HG02759 (cell line): ENCODE results near the gene NRCAM.

Experiments
- ATAC-seq: cut with Tn5 transposase; IDR thresholded peaks from one replicate; pipeline ENCODE4 v1.9.1; 2021; ENCODE audit warnings: mild to moderate bottlenecking, moderate library complexity; ENCODE audit not compliant: unreplicated experiment

The NRCAM gene

GRCh38 chr7:108427766-108428165 lies 28.5 kb downstream of the NRCAM start:
- no peak for ATAC-seq

DNA sequence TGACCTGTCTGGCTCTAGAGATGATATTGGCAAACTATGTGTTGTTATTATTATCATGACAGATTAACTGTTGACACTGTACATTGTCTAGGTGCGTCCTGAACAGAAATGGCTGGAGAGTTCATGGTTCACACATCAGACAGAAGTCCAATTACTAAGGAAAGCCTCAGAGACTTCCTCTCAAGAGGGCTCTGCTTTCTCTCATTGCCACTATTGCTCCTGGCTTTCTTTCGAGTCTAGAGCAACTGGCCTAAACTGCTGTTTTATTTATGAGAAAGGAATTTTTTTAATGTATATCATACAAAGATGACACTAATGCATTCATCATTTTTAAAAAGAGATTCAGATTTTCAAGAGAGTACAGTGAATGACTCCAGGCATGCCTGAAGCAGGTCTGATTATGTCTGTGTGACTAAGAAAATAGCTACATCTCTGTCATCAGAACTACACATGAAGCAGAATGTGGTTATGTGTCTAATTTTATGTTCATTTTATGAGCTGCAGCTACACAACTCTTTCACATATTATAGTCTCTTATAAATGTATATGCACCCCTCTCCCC lies 30.4 kb downstream of the NRCAM start:
- no peak for ATAC-seq

GRCh38 chr7:108424013-108424412 lies 32.2 kb downstream of the NRCAM start:
- ATAC-seq, result no peak

DNA sequence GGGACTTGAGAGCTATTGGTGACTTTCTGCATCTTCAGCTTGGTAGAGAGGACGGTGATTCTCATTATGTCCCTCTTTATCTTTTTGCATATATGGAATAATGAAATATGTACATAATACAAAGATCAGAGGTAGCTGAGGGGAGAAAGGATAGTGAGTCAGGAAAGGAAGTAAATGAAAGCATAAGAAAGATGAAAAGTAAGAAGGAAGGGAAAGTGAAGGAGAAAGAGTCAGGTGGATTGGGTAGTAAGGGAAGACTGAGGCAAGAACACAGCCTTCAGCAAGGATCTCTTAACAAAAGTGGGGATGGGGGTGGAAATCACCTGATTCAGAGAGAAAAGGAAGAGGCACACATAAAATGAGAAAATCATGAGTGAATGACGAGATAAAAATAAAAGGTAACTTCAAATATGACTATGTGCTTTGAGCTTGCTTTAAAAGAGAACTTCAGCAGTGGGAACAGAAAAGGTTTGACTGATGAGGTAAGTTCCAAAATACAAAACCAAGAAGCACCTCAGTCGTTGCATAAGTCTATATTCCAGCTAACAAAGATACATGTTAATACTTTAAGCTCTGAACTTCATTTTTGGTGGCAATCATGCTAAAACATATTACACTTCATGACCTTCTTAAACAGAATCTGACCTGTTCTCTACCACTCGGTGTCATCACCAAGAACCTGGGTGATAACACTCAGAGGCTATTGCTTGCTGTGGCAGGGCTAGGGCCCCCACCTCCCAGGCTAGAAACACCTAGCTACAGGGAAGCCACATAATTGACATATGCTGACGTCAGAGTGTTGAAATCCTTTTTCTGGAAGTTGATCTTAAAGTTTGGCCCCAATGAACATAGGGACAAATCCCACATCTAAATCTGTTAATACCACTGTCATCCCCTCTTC lies 32.9 kb downstream of the NRCAM start:
- ATAC-seq, result no peak

DNA sequence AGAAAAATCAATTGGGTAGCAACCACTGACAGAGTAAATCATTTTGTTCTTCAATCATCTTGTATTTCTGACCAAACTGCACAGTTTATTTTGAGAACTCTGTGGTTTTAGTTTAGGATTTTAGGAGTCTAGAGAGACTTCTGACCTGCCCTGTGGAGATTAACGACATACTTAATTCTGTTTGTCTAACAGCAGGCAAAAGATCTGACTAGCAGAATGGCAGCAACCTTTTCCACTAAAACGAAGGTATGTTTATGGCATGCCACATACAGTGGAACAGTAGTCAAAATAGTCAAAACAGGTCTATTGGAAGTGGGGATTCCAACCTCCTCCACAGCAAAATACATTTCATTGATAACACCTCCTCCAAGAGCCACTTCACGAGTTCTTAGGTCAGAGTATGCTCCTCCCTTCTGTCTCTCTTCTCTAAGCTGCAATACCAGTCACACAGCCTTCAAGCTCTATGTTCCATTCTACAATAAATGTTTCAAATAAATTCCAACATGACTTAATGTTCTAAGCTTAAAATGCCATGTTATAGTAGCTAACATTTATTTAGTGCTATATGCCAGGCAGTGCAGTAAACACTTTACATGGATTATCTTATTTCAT lies 34.4 kb downstream of the NRCAM start:
- no peak for ATAC-seq

GRCh38 chr7:108419961-108420908 lies 36.0 kb downstream of the NRCAM start:
- ATAC-seq, result no peak

DNA sequence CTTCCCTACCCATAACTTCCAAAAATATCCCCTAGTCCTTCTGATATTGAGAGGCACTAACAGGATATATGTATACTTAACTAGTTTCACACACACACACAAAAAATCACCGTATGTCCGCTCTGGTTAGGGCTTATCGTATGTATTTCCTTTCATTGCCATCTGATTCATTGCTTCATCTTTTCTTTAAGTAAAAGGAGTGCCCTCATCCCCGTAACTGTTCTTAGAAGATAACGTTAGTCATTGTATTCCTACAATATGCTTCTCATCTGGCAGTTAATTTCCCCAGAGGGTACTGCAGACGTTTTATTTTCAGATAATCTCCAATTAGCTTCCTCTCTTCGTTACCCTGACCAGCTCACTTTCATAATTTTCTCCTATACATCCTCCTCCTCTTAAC lies 37.3 kb downstream of the NRCAM start:
- no peak for ATAC-seq

GRCh38 chr7:108417926-108418325 lies 38.3 kb downstream of the NRCAM start:
- ATAC-seq, result no peak

GRCh38 chr7:108417144-108417543 lies 39.1 kb downstream of the NRCAM start:
- no peak for ATAC-seq

DNA sequence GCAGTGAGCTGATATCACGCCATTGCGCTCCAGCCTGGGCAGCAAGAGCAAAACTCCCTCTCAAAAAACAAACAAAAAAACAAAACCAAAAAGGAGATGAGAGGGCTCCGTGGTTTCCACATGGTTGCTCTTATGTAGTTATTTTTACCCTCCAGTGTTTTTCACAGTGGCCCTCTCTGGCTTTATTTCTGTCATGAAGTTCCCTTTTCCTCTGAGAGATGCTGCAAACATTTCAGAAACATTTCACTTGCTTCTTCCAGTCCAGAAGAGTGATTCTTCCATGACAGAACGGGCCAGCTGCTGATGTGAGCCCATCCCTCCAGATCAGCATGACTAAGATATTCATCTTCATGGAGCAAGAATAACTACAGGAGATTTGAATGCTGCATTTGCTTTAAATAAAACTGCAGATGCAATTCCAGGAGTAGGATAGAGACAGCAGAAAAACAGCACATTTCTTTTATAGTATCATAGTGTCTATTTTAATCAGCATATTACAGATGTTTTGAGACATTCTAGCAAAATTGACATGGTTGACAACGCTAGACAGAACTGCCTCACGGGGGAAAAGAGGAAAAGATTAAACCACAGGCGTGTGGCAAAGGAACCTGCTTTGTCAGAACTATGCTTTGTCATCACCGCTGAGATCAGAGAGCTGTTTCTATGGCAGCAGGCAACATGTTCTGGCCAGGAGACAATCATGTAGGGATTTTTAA lies 40.3 kb downstream of the NRCAM start:
- ATAC-seq, result peak; percentile 85

DNA sequence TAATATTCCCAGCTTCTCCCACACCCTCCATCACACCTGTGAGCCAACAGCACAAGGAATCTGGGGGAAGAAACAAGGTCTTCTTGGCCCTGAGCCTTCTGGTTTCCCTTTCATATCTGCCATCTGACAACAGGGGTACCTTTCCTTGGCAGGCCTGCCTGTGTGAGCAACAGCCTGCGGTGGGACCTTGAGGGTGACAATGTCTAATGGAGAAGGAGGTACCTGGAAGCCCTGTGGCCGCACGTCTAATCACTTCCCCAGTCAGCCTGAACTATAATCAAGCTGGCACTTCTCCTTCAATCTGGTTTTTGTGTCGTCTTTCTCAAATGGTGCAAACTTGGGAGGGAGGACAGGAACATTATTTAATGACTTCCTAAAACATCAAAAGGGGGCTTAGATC lies 41.2 kb downstream of the NRCAM start:
- ATAC-seq, result no peak

DNA sequence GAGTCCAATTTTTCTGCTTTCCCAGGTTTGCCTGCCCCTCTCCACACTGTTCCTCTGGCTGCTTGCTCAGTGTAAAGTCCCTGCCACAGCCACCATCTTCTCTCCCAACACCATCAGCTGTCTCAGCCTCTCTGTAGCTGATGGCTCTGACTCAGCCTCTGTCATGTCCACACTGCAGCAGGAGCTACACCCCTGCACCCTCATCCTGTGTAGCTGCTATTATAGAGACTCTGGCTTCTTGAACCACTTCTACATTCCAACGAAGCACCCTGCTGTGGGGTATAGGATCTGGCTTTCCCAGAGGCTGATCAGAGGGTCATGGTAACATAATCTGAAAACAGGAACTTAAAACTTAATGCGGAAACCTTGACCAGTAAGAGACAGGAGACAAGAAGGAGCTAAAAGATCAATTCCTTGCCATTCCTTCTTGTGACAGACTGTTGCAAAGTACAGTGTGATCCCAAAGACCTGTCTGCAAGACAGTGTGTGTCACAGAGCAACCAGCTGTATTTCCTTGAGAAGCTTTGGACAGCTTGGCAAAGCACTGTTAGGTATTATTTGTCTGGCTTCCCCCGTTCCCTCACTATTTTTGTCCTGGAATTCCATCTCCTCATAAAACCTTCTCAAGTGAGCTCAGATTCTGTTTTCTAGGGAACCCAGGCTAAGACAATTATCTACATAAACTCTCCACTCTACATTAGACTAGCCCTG lies 42.3 kb downstream of the NRCAM start:
- ATAC-seq, result no peak

DNA sequence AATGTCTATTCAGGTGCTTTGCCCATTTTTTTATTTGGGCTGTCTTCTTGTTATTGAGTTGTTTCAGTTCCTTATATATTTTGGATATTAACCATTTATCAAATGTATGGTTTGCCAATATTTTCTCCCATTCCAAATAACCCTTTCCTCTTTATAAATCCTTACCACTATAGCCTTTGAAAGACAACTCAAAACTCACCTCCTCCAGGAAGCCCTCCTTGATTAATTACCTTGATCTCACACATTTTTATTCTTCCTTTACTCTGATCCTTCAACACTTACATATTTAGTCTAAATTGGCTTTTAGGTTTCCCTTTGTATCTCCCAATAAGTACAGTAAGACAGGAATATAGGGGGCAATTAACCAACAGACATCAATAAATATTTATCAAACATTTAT lies 42.9 kb downstream of the NRCAM start:
- ATAC-seq, result no peak

DNA sequence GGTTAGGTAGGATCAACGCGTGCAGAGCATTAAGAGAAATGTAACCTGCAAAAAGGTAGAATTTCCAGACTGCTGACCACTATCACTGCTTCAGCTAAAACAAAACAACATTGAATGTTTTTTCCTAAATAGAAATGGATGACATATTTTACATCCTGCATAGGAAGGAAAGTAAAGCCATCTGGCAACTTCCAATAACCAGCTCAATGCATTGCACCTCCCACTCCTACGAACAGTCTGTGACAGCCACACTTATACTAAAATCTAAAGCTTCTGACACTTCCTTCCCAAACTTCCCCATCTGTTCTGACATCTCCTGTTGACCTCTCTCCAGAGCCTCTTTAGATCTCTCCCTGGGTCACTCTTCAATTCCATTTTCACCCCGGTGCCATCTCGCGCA lies 47.1 kb downstream of the NRCAM start:
- ATAC-seq, result no peak

DNA sequence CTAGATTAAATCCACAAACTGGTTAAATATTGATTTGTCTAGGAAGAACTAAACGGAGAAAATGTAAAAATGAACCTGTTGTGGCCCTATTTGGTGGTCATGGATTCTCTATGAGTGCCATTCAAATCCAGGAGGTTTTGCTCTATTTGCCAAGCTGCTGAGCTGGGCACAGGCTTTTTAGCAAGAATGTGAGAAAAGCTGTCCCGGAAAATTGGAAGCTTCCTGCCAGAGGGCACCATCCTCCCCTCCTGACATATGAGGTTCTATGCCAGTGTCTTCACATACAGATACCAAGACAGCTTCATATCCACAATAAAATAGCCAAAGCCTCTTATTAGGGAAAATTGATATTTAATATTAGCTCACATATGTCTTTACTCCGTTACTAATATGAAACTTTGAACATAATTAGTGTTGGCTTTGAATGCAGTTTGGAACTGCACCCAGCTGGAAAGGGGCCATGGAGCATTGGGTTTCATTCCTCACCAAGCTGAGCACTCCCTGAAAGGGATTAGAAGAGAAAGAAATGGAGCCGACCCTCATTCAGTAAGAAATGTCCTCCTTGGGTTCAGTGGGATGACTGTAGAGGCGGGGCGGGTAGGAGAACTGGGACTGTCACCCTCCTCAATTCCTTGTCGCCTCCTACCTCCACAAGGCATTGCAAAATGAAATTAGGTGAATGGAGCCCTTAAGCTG lies 47.8 kb downstream of the NRCAM start:
- ATAC-seq, result no peak

GRCh38 chr7:108407676-108408075 lies 48.6 kb downstream of the NRCAM start:
- ATAC-seq, result no peak

DNA sequence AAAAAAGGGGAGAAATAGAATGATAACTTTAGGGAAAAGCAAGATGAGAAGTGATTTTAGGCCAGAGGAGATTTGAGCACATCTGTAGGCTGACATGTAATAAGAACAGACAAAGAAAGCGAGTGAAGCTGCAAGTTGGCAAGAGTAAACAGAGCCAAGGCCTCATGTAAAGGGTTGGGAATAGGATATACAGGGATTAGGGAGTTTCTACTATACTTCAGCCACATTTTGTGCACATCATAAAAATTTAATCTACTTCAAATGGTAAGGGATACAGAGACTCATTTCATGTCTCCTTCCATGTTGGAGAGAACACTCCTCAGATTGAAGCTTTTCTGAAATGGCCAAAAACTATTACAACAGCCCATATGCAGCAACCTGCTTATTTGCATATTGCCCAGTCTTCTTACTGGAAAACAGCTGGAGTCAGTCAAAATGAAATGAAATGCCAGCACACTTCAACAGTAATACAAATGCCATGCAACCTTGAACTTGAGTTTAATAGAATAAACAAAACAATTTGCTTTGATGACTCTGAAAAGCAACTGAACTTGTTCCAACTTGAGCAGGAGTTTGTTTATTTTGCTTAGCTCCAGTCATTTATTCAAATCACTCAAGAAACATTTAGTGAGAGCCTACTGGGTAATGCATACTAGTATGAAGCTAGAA lies 49.9 kb downstream of the NRCAM start:
- no peak for ATAC-seq

DNA sequence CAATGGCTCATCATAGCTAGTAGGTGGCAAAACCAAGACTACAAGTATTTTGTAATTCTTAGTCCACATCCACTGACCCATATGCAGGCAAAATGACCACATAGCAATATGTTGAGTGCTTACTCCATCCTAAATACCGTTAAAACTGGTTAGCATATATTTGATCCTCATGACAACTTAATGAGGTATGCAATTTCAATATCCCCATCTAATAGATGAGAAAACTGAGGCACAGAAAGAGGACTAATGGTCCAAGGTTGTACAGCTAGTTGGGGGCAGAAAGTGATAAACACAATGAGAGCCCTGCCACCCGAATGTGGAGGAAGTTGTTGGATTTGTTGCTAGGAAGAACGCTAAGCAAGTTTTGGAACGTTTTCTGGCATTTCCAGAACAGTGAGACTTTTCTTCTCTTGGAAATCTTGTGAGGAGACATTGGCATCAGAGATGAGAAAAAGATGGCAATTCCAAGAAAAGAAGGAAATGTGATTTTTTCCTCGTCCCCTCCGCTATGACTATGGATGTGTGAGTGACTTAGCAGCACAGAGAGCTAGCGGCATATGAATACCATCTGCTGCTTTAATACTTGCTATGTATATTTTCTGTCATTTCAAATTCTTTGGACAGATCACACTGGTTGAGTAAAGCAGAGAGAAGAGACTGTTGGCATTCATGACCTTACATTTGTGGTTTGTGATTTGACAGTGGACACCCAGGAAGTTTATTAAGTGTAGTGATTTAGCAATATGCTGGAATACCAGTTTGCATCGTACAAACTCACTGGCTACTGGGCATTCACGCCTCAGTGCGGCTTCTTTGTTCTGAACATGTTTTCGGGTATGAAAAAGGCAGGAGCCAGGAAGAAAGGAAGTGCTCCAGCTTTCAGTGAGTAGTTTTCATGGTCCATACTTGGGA lies 51.5 kb downstream of the NRCAM start:
- ATAC-seq, result no peak
